Stimulated activated CD4-positive, alpha-beta T cell treated with anti-CD3 and anti-CD28 coated beads, Interleukin-4, amount 100 ng/mL, for 48 hours (primary cell): ENCODE data around the gene ACE.
A peak's percentile ranks its signal among the peaks of the same experiment; 100 is the strongest.

ENCODE experiments used
- DNase-seq, 2 donors: peaks; one replicate each; pipeline ENCODE4 v3.0.0-alpha.2; 2020; ENCODE audit warnings: low read depth in 2 of 2

The ACE gene

DNA sequence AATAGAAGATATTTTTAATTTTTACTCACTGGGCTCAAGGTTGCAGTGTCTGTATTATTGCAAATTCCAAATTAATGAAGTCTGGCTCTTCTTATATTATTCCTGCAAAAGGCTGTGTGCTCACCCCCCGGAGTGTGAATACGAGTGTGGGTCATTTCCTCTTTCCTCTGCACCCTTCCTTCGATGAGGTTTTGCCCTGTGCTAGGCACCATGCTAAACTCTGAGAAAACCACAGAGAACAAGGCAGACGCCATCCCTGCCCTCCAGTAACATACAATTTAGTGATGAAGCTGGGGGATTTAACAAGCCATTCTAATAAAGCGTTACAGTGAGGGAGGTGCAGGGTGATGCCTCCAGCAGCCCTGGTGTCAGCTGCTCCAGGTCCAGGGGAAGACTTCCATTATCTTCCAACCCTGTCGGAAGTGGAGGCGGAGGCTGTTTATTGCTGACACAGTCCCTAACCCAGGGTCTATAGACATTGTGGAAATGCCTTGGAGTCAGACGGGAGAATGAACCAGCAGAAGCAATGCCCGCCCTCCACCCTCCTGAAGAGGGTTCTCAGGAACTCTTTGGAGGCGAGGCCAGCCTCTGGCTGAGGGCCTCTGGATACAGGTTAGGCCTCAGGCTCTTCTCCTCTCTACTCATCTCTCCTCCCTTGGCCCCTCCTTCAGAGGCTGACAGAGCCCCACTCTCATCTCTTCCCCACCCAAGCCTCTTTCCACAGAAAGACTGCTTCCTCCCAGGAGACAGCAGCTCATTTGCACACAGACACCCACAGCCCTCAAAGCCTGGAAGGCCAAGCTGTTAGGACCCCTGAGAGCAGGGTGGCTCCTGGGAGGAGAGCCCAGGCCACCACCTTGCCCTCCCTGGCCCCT, 2.0 kb upstream of the ACE start:
- no peak for DNase-seq

- no peak for DNase-seq
Observed at GRCh38 chr17:63475491-63476412, 1.1 kb upstream of the ACE start.

- no peak for DNase-seq
Observed at GRCh38 chr17:63476459-63476853, 405 bp upstream of the ACE start.

DNA sequence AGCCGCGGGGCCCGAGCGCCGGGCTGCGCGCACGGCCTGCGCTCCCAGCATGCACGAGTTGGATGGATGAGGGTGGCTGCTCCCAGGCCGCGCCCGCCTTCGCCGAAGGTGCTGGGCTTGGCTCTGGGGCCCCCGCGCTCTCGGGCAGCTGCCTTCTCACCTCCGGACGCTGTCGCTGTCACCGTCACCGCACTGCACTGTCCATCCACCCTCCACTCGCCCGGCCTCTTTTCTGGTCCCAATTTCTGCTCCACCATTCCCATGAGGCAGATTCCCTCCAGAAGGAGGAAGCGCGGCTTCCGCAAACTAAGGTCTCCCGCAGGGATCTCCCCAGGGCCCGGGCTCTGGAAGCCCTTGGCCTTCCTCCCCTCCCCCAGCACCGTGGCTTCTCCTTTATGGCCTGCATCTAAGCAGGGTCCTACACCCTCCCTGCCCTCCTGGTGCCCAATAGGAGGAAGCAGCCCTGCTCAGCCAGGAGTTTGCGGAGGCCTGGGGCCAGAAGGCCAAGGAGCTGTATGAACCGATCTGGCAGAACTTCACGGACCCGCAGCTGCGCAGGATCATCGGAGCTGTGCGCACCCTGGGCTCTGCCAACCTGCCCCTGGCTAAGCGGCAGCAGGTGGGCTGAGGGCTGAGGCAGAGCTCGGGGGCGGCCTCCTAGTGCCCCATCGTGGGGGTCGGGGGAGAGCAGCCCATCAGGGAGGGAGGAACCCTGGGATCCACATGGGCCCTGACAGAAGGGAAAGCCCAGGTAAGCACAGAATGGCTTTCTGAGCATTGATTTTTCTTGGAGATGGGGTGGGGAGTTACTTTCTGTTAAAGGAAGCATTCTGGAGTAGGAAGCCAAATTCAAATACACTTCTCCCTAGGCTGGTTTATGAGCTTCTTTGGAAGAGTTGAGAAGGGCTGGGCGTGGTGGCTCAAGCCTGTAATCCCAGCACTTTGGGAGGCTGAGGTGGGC, 899 bp downstream of the ACE start:
- no peak for DNase-seq

DNA sequence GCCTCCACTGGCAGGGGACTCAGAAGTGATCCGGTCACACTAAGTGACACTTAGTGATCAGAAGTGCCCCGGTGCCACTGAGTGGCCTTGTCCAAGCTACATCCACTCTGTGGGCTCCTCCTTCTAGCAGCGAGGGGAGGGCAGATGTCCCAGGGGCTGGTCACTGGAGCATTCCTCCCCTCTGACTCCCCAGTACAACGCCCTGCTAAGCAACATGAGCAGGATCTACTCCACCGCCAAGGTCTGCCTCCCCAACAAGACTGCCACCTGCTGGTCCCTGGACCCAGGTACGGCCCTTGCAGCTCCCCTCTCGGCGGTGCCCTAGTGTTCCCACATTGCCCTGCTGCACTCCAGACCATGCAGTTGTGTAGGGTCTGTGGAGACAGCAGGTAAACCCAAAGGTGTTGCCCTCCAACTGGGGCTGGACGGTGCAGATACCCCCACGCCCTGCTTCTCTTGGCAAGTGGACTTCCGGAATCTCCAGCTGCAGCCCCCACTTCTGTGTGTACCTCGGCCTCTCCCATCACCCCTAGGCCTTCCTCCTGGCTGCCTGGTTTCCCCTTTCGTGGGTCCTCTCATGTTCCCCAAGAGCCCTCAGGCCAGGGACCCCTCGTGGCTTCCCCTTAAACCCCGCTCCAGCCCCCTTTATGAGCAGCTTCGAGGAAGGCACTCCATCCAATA, 2.1 kb downstream of the ACE start:
- peak; percentile 73 to 74 for DNase-seq

DNA sequence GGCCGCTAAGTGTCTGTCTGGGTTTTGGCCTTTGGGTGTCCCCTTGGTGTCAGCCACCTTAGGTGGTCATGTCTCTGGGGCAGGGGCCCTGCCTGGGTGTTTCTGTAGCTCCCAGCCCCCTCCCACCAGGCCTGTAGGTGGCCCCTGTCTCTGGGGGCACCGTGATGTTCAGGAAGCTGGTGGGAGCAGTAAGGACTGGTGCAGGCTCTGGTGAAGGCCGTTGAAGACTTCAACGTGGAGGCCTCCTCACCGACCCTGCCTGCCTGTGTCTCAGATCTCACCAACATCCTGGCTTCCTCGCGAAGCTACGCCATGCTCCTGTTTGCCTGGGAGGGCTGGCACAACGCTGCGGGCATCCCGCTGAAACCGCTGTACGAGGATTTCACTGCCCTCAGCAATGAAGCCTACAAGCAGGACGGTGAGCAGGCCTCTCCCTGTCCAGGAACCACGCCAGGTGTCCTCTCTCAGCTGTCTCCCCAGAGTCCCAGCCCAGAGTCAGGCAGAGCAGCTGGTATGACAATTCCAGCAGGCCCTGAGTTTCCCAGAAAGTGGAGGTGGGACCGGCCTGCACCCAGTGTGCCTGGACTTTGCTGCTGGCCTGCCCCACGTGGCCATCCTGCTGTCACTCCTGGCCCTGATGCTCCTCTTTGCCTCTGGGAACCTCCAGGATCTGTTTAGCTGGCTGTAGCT, 2.8 kb downstream of the ACE start:
- DNase-seq = no peak

DNA sequence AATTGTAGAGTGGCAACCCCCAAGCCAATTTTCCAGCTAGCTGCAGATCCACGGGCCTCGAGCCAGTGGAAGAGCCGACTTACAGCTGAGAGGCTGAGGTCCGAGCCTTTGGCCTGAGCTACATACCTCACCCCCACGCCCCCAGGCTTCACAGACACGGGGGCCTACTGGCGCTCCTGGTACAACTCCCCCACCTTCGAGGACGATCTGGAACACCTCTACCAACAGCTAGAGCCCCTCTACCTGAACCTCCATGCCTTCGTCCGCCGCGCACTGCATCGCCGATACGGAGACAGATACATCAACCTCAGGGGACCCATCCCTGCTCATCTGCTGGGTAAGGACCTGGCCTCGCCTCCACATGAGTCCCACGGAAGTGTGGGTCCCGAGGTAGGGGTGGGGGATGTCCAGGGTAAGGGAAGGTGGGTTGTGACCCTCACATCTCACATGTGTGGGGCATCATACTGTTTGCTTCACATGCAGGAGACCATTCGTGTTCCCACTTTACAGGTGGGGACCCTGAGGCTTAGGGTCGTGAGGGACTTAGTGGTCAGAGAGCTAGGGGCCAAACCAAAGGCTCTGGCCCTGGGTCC, 3.4 kb downstream of the ACE start:
- no peak for DNase-seq

- no peak for DNase-seq
Observed at GRCh38 chr17:63480826-63481487, 4.1 kb downstream of the ACE start.

DNA sequence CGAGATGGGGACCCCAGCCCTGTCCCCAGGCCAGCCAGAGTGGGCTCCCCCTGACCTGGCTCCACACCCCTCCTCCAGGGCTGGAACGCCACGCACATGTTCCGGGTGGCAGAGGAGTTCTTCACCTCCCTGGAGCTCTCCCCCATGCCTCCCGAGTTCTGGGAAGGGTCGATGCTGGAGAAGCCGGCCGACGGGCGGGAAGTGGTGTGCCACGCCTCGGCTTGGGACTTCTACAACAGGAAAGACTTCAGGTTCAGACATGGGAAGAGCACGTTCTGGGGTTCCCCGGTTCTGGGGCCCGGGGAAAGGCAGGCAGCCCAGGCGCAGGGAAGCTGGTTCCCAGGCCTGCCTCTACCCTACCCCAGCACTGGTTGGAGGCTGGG, 4.6 kb downstream of the ACE start:
- no peak for DNase-seq

DNA sequence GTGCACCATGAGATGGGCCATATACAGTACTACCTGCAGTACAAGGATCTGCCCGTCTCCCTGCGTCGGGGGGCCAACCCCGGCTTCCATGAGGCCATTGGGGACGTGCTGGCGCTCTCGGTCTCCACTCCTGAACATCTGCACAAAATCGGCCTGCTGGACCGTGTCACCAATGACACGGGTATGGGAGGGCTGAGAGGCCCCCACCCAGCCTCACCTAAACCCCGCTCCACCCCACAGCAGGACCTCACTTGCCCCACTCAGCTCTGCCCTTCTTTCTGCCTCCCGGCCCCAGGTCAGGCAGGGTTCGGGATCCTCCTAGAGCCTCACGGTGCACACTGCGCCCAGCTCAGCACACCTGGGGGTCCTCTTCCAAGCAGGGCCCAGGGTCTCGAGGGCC, 5.6 kb downstream of the ACE start:
- no peak for DNase-seq

DNA sequence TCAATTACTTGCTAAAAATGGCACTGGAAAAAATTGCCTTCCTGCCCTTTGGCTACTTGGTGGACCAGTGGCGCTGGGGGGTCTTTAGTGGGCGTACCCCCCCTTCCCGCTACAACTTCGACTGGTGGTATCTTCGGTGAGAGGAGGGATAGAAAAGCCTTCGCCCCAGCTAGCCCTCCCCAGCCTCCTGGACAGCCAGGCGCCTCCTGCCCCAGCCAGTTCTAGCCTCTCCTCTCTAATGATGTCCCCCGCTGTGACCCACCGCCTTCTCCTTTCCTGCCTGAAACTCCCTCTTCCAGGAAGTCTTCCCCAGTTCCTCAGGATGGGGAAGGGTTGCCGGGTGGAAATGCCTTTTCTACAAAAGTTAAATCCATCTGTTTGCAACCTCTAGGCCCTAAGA, 6.2 kb downstream of the ACE start:
- DNase-seq = no peak

GRCh38 chr17:63483655-63484575, 7.1 kb downstream of the ACE start:
- no peak for DNase-seq

- no peak for DNase-seq
Observed at GRCh38 chr17:63486317-63487013, 9.6 kb downstream of the ACE start.

DNA sequence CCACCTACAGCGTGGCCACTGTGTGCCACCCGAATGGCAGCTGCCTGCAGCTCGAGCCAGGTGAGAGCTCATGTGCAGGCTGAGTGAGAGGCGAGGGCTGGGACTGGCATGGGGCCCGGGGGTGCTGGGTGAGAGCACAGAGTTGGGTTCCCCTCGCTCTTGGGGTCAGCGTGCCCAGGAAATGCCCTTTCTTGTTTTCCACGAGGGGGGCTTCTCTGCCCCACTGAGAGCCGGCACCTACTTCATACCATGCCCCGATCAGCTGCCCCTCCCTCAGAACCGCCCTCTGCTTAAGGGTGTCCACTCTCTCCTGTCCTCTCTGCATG, 10.1 kb downstream of the ACE start:
- DNase-seq = no peak

DNA sequence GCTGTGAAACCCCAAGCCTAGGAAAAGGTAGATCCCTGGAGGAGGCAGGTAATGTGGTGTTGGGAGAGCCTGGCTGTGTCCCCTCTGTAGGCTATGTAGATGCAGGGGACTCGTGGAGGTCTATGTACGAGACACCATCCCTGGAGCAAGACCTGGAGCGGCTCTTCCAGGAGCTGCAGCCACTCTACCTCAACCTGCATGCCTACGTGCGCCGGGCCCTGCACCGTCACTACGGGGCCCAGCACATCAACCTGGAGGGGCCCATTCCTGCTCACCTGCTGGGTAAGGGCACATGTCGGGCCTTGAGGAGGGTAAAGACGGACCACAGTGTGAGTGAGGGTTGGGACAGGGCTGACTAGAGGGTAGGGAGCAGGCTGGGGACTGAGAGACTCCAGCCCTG, 12.0 kb downstream of the ACE start:
- DNase-seq = no peak

GRCh38 chr17:63489291-63489690, 12.4 kb downstream of the ACE start:
- DNase-seq = no peak

DNA sequence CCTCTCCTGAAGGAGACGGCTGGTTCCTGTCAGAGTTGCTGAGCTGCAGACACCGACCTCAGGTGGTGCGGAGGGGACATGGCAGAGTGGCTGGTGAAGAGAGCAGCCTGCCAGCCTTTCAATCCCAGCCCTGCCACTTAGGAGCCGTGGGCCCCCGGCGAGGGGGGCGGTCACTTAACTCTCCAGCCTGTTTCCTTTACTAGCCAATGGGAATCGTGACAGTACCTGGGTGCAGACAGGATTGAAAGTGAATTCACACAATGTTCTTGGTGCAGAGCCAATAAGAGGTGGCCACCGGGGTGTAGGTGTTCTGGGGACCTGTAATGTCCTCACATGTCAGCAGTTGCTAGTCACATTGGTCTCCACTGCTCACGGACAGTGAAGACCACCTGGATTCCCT, 13.5 kb downstream of the ACE start:
- DNase-seq = no peak

GRCh38 chr17:63490858-63491400, 14.1 kb downstream of the ACE start:
- no peak for DNase-seq
